Ascending aorta (tissue), 2 donors: ENCODE results near the gene NTNG2. TPM values are rescaled to one million over a fixed set of nuclear protein-coding genes. Genes with fewer than 3 reads are reported as not detected.

ENCODE experiments used
- DNase-seq, 2 donors: peaks; one replicate each; pipeline ENCODE4 v3.0.0-alpha.2; 2019; ENCODE audit warnings: low spot score in 2 of 2
- H3K27ac ChIP-seq, 2 donors: fragments of 200-600 bp; sonication (generic); one replicate each; pipeline ENCODE4 v1.5.1; 2016 to 2017; ENCODE audit warnings: mild to moderate bottlenecking in 1 of 2
- H3K27me3 ChIP-seq: fragments of 200-600 bp; sonication (generic); one replicate; pipeline ENCODE4 v1.5.1; 2017
- H3K36me3 ChIP-seq, 2 donors: fragments of 200-600 bp; sonication (generic); one replicate each; pipeline ENCODE4 v1.5.1; 2016
- H3K4me1 ChIP-seq, 2 donors: fragments of 200-600 bp; sonication (generic); one replicate each; pipeline ENCODE4 v1.5.1; 2016 to 2017; ENCODE audit warnings: mild to moderate bottlenecking in 1 of 2
- H3K4me3 ChIP-seq, 2 donors: fragments of 200-600 bp; sonication (generic); one replicate each; pipeline ENCODE4 v1.5.1; 2016 to 2017; ENCODE audit warnings: mild to moderate bottlenecking in 1 of 2
- H3K9me3 ChIP-seq, 2 donors: fragments of 200-600 bp; sonication (generic); one replicate each; pipeline ENCODE4 v1.5.1; 2016
- CTCF ChIP-seq, 3 experiments: fragments of 200-600 bp in 2 of 3; fragments of 450-650 bp in 1 of 3; sonication (generic) in 2 of 3; IDR thresholded peaks; one replicate each; pipeline ENCODE4 v1.5.1; 2016 to 2019; ENCODE audit warnings: antibody characterized with exemption in 3 of 3, mild to moderate bottlenecking in 1 of 3, moderate library complexity in 1 of 3
- intact Hi-C: fragments of 100-400 bp; cut with DNase I; formaldehyde crosslinking; loops from one replicate; pipeline ENCODE4 v1.15.1; 2023
- total RNA-seq: library from RNA; depleted of rRNA; stranded (reverse); fragments of >200 nt; gene quantifications from one replicate; pipeline ENCODE4 v1.1.0, GENCODE V29; 2016

The NTNG2 gene
- total RNA-seq, 1 donor from 2014 or later: 5.9 TPM

- DNase-seq: no peak
- H3K4me3 ChIP-seq: no peak overlapping the region
- intact Hi-C loops: loop anchor here (5.0 kb wide), 1 partner anchor 72 kb away; no protein-coding TSS in a partner anchor
- peak; percentile 36 to 64 (median 43) for TF ChIP-seq CTCF (IDR thresholded peaks at IDR 0.05)
- peaks cover under 1% of the 10 kb centered on the region in 2 donors for H3K4me1 ChIP-seq
- peaks cover 7% of the 10 kb centered on the region for H3K27me3 ChIP-seq
- no peak overlapping the region for H3K27ac ChIP-seq
- H3K9me3 ChIP-seq: no peaks in the 10 kb centered on the region
- H3K36me3 ChIP-seq: no peaks in the 10 kb centered on the region
Observed at GRCh38 chr9:132169672-132170392, 8.0 kb downstream of the NTNG2 start.

GRCh38 chr9:132171702-132172101 is 9.8 kb downstream of the NTNG2 start:
- intact Hi-C loops: no loop called here
- Histone ChIP-seq H3K4me3 (no peak overlapping the region), H3K27me3 (peaks cover 7% of the 10 kb centered on the region), H3K27ac (no peak overlapping the region), H3K9me3 (no peaks in the 10 kb centered on the region), H3K4me1 (no peaks in the 10 kb centered on the region), H3K36me3 (no peaks in the 10 kb centered on the region)
- DNase-seq: no peak
- no peak for TF ChIP-seq CTCF (IDR thresholded peaks at IDR 0.05)

GRCh38 chr9:132172185-132172584 is 10.3 kb downstream of the NTNG2 start:
- H3K4me1 ChIP-seq: no peaks in the 10 kb centered on the region
- no peak overlapping the region for H3K27ac ChIP-seq
- no peak for TF ChIP-seq CTCF (IDR thresholded peaks at IDR 0.05)
- H3K36me3 ChIP-seq: no peaks in the 10 kb centered on the region
- no peaks in the 10 kb centered on the region for H3K9me3 ChIP-seq
- H3K4me3 ChIP-seq: no peak overlapping the region
- H3K27me3 ChIP-seq: peaks cover 7% of the 10 kb centered on the region
- intact Hi-C loops: no loop called here
- DNase-seq: no peak

- TF ChIP-seq CTCF (IDR thresholded peaks at IDR 0.05): no peak
Observed at GRCh38 chr9:132175431-132175830, 13.6 kb downstream of the NTNG2 start.

GRCh38 chr9:132176338-132176737 is 14.5 kb downstream of the NTNG2 start:
- no peak overlapping the region for H3K4me3 ChIP-seq

More at GRCh38 chr9:132175431-132175830, 13.6 kb downstream of the NTNG2 start:
- H3K36me3 ChIP-seq: no peaks in the 10 kb centered on the region
- H3K9me3 ChIP-seq: no peaks in the 10 kb centered on the region
- no peak overlapping the region for H3K27ac ChIP-seq
- no peaks in the 10 kb centered on the region for H3K27me3 ChIP-seq
- H3K4me1 ChIP-seq: no peaks in the 10 kb centered on the region
- no peak overlapping the region for H3K4me3 ChIP-seq
- no peak for DNase-seq
- intact Hi-C loops: no loop called here

More at GRCh38 chr9:132176338-132176737, 14.5 kb downstream of the NTNG2 start:
- H3K27ac ChIP-seq: no peak overlapping the region
- TF ChIP-seq CTCF (IDR thresholded peaks at IDR 0.05): no peak
- no peaks in the 10 kb centered on the region for H3K4me1 ChIP-seq
- intact Hi-C loops: no loop called here
- no peaks in the 10 kb centered on the region for H3K9me3 ChIP-seq
- H3K27me3 ChIP-seq: no peaks in the 10 kb centered on the region
- DNase-seq: no peak
- H3K36me3 ChIP-seq: no peaks in the 10 kb centered on the region
